ENCODE measurements around the gene FAM136A.

DNA sequence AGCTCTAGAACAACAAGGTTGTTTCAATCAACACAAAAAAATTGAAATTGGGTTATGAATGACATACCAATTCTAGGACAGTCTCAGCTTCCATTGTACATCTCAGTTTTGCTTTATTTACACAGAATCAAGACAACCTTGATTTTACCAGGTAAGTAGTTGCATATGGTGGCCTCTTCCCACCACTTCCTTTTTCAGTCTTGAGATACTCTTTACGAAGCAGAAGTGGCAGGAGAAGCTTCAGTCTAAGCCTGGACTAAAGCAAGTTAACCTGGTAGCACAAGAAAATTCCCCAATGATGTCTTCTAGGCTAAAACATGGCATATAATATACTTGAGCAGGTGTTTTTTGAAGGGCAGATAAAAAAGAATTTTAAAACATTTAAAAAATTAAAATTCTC is 10.7 kb upstream of the FAM136A start:
- TF ChIP-seq, protein P1, sequence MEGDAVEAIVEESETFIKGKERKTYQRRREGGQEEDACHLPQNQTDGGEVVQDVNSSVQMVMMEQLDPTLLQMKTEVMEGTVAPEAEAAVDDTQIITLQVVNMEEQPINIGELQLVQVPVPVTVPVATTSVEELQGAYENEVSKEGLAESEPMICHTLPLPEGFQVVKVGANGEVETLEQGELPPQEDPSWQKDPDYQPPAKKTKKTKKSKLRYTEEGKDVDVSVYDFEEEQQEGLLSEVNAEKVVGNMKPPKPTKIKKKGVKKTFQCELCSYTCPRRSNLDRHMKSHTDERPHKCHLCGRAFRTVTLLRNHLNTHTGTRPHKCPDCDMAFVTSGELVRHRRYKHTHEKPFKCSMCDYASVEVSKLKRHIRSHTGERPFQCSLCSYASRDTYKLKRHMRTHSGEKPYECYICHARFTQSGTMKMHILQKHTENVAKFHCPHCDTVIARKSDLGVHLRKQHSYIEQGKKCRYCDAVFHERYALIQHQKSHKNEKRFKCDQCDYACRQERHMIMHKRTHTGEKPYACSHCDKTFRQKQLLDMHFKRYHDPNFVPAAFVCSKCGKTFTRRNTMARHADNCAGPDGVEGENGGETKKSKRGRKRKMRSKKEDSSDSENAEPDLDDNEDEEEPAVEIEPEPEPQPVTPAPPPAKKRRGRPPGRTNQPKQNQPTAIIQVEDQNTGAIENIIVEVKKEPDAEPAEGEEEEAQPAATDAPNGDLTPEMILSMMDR (IDR thresholded peaks at IDR 0.05) = no peak
- TF ChIP-seq ZFX (IDR thresholded peaks at IDR 0.05; ENCODE audit: borderline replicate concordance) = no peak

All from 22Rv1 (cell line).